GM23338 (cell line): Measurements from ENCODE around the gene C18orf32.
"Not testable (repeated sequence)": the region's sequence is repeated elsewhere in the genome, so short reads cannot be mapped to it uniquely, and the experiment has no call there.

Source experiments
- EZH2 ChIP-seq: fragments of 200-600 bp; sonication (generic); IDR thresholded peaks from one replicate; pipeline ENCODE4 v1.8.0; 2017; ENCODE audit warnings: antibody characterized with exemption, mild to moderate bottlenecking, low read depth; ENCODE audit not compliant: unreplicated experiment
- EZH2phosphoT487 ChIP-seq: fragments of 200-600 bp; sonication (generic); IDR thresholded peaks from one replicate; pipeline ENCODE4 v1.8.1; 2018; ENCODE audit warnings: antibody characterized with exemption; ENCODE audit not compliant: unreplicated experiment
- JUNB ChIP-seq: IDR thresholded peaks from one replicate; pipeline ENCODE4 v1.6.1; 2016; ENCODE audit warnings: antibody characterized with exemption; ENCODE audit not compliant: unreplicated experiment
- POLR2AphosphoS5 ChIP-seq: IDR thresholded peaks from 2 replicates; pipeline ENCODE4 v1.6.1; 2016; ENCODE audit warnings: antibody characterized with exemption, low read depth
- REST ChIP-seq: IDR thresholded peaks from one replicate; pipeline ENCODE4 v1.6.1; 2018; ENCODE audit warnings: antibody characterized with exemption; ENCODE audit not compliant: unreplicated experiment
- STAT1 ChIP-seq: IDR thresholded peaks from one replicate; pipeline ENCODE4 v1.6.1; 2016; ENCODE audit warnings: antibody characterized with exemption; ENCODE audit not compliant: unreplicated experiment
- ZNF331 ChIP-seq: fragments of 250-450 bp; sonication (Bioruptor Pico); IDR thresholded peaks from 2 replicates; pipeline ENCODE4 v1.5.0; 2020; ENCODE audit warnings: low read depth, mild to moderate bottlenecking, moderate library complexity
- TF ChIP-seq, protein P1 (sequence below), 2 experiments: fragments of 200-600 bp in 1 of 2; sonication (generic) in 1 of 2; conservative IDR thresholded peaks; 2 replicates each; pipeline versions ENCODE4 v1.5.1 to v1.6.1; 2016 to 2017; ENCODE audit warnings: antibody characterized with exemption in 2 of 2, low read depth in 2 of 2, mild to moderate bottlenecking in 2 of 2, moderate library complexity in 1 of 2
- TF ChIP-seq, protein P2 (sequence below): IDR thresholded peaks from 2 replicates; pipeline ENCODE4 v1.6.1; 2016; ENCODE audit warnings: antibody characterized with exemption

DNA sequence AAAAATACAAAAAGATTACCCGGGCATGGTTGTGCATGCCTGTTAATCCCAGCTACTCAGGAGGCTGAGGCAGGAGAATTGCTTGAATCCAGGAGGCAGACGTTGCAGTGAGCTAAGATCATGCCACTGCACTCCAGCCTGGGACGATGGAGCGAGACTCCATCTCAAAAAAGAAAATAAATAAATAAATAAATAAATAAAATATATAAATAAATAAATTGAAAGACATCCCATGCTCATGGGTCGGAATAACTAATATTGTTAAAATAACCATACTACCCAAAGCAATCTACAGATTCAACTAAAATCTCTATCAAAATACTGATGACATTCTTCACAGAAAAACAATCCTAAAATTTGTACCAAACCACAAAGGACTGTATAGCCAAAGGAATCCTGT, 19.4 kb upstream of the C18orf32 start:
- TF ChIP-seq, protein P1, sequence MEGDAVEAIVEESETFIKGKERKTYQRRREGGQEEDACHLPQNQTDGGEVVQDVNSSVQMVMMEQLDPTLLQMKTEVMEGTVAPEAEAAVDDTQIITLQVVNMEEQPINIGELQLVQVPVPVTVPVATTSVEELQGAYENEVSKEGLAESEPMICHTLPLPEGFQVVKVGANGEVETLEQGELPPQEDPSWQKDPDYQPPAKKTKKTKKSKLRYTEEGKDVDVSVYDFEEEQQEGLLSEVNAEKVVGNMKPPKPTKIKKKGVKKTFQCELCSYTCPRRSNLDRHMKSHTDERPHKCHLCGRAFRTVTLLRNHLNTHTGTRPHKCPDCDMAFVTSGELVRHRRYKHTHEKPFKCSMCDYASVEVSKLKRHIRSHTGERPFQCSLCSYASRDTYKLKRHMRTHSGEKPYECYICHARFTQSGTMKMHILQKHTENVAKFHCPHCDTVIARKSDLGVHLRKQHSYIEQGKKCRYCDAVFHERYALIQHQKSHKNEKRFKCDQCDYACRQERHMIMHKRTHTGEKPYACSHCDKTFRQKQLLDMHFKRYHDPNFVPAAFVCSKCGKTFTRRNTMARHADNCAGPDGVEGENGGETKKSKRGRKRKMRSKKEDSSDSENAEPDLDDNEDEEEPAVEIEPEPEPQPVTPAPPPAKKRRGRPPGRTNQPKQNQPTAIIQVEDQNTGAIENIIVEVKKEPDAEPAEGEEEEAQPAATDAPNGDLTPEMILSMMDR (conservative IDR thresholded peaks at IDR 0.05; ENCODE audit: low read depth in 2 of 2) = not testable (repeated sequence)
- not testable (repeated sequence) for TF ChIP-seq POLR2AphosphoS5; REST; EZH2; EZH2phosphoT487; STAT1; ZNF331 (CRISPR knock-in tag); JUNB
- TF ChIP-seq, protein P2, sequence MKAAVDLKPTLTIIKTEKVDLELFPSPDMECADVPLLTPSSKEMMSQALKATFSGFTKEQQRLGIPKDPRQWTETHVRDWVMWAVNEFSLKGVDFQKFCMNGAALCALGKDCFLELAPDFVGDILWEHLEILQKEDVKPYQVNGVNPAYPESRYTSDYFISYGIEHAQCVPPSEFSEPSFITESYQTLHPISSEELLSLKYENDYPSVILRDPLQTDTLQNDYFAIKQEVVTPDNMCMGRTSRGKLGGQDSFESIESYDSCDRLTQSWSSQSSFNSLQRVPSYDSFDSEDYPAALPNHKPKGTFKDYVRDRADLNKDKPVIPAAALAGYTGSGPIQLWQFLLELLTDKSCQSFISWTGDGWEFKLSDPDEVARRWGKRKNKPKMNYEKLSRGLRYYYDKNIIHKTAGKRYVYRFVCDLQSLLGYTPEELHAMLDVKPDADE = not testable (repeated sequence)
